Endothelial cell of umbilical vein (primary cell): ENCODE results near the gene ZNF141. TPM values are rescaled to one million over a fixed set of nuclear protein-coding genes. Genes with fewer than 3 reads are reported as not detected.

Source experiments
- BruUV-seq: library from RNA; stranded (reverse); fragments of 400-500 nt; replicated peaks from 2 replicates; lab custom pipeline; 2021; lab: Mats Ljungman, UMichigan
- CTCF ChIA-PET: fragments of 300-600, 350-600 bp; sonication (Branson Sonifier 250); formaldehyde crosslinking; loops from one replicate; lab custom pipeline; 2021; ENCODE audit warnings: antibody characterized with exemption, inconsistent platforms; lab: Charles Lee
- POLR2A ChIA-PET: fragments of 300-600, 350-600 bp; sonication (Branson Sonifier 250); formaldehyde crosslinking; loops from one replicate; lab custom pipeline; 2021; ENCODE audit warnings: antibody characterized with exemption, inconsistent platforms; lab: Charles Lee
- DNase-seq: peaks from one replicate; pipeline ENCODE4 v3.0.0-alpha.2; 2011; ENCODE audit warnings: low read depth, low spot score
- FAIRE-seq: peaks from 2 replicates; lab custom pipeline; 2011; peaks lifted over from hg19 to GRCh38; lab: Jason Lieb, UNC
- H2AFZ ChIP-seq: 2 replicates; pipeline ENCODE4 v1.6.0; 2012; ENCODE audit warnings: low read depth, low read length, control low read depth, inconsistent platforms
- H3K27ac ChIP-seq: 2 replicates; pipeline ENCODE4 v1.5.1; 2011; ENCODE audit warnings: low read depth, mild to moderate bottlenecking, control low read depth, low read length, moderate library complexity; ENCODE audit not compliant: insufficient read depth
- H3K27me3 ChIP-seq, 2 experiments: 2 replicates each; pipeline versions ENCODE4 v1.6.0 to v1.6.1; 2011; ENCODE audit warnings: low read length in 2 of 2, mixed read lengths in 1 of 2; ENCODE audit not compliant: control insufficient read depth in 2 of 2, insufficient read depth in 2 of 2
- H3K36me3 ChIP-seq, 2 experiments: 2 replicates in 1 of 2; 3 replicates in 1 of 2; pipeline ENCODE4 v1.5.1; 2011; ENCODE audit warnings: low read length in 2 of 2, mild to moderate bottlenecking in 1 of 2, moderate library complexity in 1 of 2; ENCODE audit not compliant: control insufficient read depth in 2 of 2, insufficient read depth in 2 of 2; ENCODE audit errors: extremely low read depth in 1 of 2
- H3K4me1 ChIP-seq: 3 replicates; pipeline ENCODE4 v1.5.1; 2011; ENCODE audit warnings: mild to moderate bottlenecking, low read length; ENCODE audit not compliant: control insufficient read depth, insufficient read depth; ENCODE audit errors: extremely low read depth
- H3K4me2 ChIP-seq: 2 replicates; pipeline ENCODE4 v1.6.1; 2011; ENCODE audit warnings: low read length, control low read depth, mixed read lengths; ENCODE audit not compliant: insufficient read depth
- H3K4me3 ChIP-seq, 3 experiments: fragments of 200-600 bp in 1 of 3; sonication (generic), shearing (Covaris generic) in 1 of 3; replicated peaks in 1 of 3; 2 replicates each; pipeline ENCODE4 v1.5.1; 2011 to 2016; ENCODE audit warnings: control low read depth in 3 of 3, low read length in 3 of 3, mild to moderate bottlenecking in 2 of 3, inconsistent platforms in 1 of 3, low read depth in 1 of 3, moderate library complexity in 1 of 3; ENCODE audit not compliant: insufficient read depth in 1 of 3
- H3K79me2 ChIP-seq: 2 replicates; pipeline ENCODE4 v1.6.0; 2012; ENCODE audit warnings: low read length, inconsistent platforms; ENCODE audit not compliant: control insufficient read depth, insufficient read depth
- H3K9ac ChIP-seq: replicated peaks from 2 replicates; pipeline ENCODE3; 2011; ENCODE audit warnings: low read length, control low read depth; ENCODE audit not compliant: insufficient read depth; ENCODE audit errors: extremely low read depth
- H3K9me1 ChIP-seq: replicated peaks from 3 replicates; pipeline ENCODE4 v1.6.0; 2011; ENCODE audit warnings: mild to moderate bottlenecking, low read length; ENCODE audit not compliant: control insufficient read depth, insufficient read depth; ENCODE audit errors: extremely low read depth
- H3K9me3 ChIP-seq: replicated peaks from 2 replicates; pipeline ENCODE4 v1.5.1; 2012; ENCODE audit warnings: low read length, inconsistent platforms; ENCODE audit not compliant: control insufficient read depth, insufficient read depth
- H4K20me1 ChIP-seq: replicated peaks from 2 replicates; pipeline ENCODE3; 2011; ENCODE audit warnings: mild to moderate bottlenecking, low read length; ENCODE audit not compliant: control insufficient read depth, insufficient read depth; ENCODE audit errors: extremely low read depth
- CTCF ChIP-seq, 2 donors: IDR thresholded peaks; 1 replicate in 1 of 2; 2 replicates in 1 of 2; pipeline ENCODE4 v1.5.1; 2011; ENCODE audit warnings: low read length in 2 of 2, mild to moderate bottlenecking in 2 of 2, moderate library complexity in 2 of 2, control low read depth in 1 of 2, inconsistent platforms in 1 of 2, low read depth in 1 of 2; ENCODE audit not compliant: insufficient read depth in 1 of 2; ENCODE audit errors: extremely low read depth in 1 of 2
- FOS ChIP-seq: IDR thresholded peaks from 2 replicates; pipeline ENCODE4 v1.6.1; 2011; ENCODE audit warnings: mild to moderate bottlenecking, low read length, moderate library complexity, borderline replicate concordance; ENCODE audit not compliant: insufficient read depth
- JUN ChIP-seq: IDR thresholded peaks from 2 replicates; pipeline ENCODE4 v1.6.1; 2011; ENCODE audit warnings: borderline replicate concordance, low read depth; ENCODE audit not compliant: insufficient read length, insufficient read depth
- MAX ChIP-seq: IDR thresholded peaks from 2 replicates; pipeline ENCODE4 v1.6.1; 2011; ENCODE audit not compliant: insufficient read depth, insufficient read length
- dilution Hi-C: fragments of 300-500 bp; cut with MboI; formaldehyde crosslinking; loops from one replicate; pipeline ENCODE4 v1.15.0; 2019; ENCODE audit warnings: low sequenced_read_pairs; ENCODE audit not compliant: extremely low pct_ligation_motif_present
- intact Hi-C: fragments of 100-400 bp; cut with micrococcal nuclease; formaldehyde crosslinking; loops from one replicate; pipeline ENCODE4 v1.10.0; 2022
- polyA plus RNA-seq, 4 experiments: library from polyadenylated mRNA; depleted of rRNA in 3 of 4; stranded (reverse) in 3 of 4; unstranded in 1 of 4; fragments of >200 nt; gene quantifications; 2 replicates each; pipeline versions ENCODE4 v1.2.1 to v1.2.3, GENCODE V29; 2011 to 2012; ENCODE audit warnings: missing spikeins in 1 of 4
- total RNA-seq: library from RNA; stranded (reverse); gene quantifications from 2 replicates; pipeline ENCODE4 v1.2.3, GENCODE V29; 2021

The ZNF141 gene
- total and polyA plus RNA-seq, 2 donors (not counting 3 experiments of a cell fraction or from before 2014, with no cell fraction given) = 2.2 to 11.4 TPM

- CTCF ChIA-PET = no interaction called here
- intact Hi-C loops (loop anchor here (10.0 kb wide), 1 partner anchor 62 kb away; no protein-coding TSS in a partner anchor), dilution Hi-C loops (no loop called here)
- Histone ChIP-seq H3K4me2 (no peak overlapping the region), H3K9me3 (peaks cover 19% of the 10 kb centered on the region), H3K4me3 (no peak overlapping the region), H3K27me3 (no peaks in the 10 kb centered on the region), H3K9me1 (no peaks in the 10 kb centered on the region), H3K36me3 (no peaks in the 10 kb centered on the region), H2AFZ (no peak overlapping the region), H3K9ac (no peak overlapping the region), H3K27ac (no peak overlapping the region), H3K4me1 (no peaks in the 10 kb centered on the region), H4K20me1 (no peaks in the 10 kb centered on the region), H3K79me2 (no peaks in the 10 kb centered on the region)
- BruUV-seq = no TSS peak
- DNase-seq = no peak
- POLR2A ChIA-PET = no interaction called here
- no peak for FAIRE-seq
- TF ChIP-seq MAX (no peak), CTCF (IDR thresholded peaks at IDR 0.05; ENCODE audit: extremely low read depth in 1 of 2, insufficient read depth in 1 of 2, low read depth in 1 of 2, low read length in 2 of 2) (no peak), FOS (no peak), JUN (no peak)
Observed at GRCh38 chr4:373062-373839, 35.6 kb downstream of the ZNF141 start.
